NCI-H524 (cell line): ENCODE measurements around the gene RAB7B.

Source experiments
- DNase-seq, 2 experiments: peaks; one replicate each; lab custom pipeline; 2025; lab: John Stamatoyannopoulos, UW

RAB7B gene

GRCh38 chr1:205927247-205927646 is 75.9 kb downstream of the RAB7B start:
- DNase-seq: no peak
